NCI-H345 (cell line): ENCODE data around the gene ARAP2.

Source experiments
- DNase-seq: peaks from one replicate; lab custom pipeline; 2025; lab: John Stamatoyannopoulos, UW

ARAP2 gene

DNA sequence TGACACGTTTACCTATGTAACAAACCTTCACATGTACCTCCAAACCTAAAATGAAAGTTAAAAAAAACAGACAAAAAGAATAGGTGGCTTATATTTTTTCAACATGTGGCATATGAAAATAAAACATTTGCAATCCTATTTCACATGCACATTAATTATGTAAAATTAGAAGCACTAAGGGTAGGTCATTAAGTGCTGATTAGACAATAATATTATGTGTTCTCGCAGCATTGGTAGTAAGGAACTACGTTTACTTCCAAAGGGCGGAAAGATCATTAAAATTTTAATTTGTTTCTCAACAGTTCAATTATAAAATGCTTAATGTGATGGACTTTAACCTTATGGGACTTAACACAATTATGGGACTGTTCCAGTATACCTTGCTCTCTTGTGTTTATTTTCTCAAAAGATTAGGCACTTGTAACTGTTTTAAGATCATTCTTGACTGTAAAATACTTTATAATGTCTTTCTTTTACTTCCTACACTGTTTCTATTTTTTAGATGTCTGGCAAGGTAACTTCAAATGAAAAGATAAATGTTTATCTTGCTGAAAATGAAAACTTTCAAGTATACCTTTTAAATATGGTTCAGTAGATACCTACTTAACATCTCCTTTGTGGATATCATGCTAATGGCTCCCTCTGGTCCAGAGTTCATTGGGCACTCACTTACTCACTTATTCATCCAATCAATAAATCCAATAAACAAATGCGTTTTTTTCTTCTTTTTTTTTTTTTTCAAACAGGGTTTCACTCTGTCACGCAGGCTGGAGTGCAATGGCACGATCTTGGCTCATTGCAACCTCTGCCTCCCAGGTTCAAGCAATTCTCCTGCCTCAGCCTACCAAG is 202.0 kb downstream of the ARAP2 start:
- DNase-seq: no peak

DNA sequence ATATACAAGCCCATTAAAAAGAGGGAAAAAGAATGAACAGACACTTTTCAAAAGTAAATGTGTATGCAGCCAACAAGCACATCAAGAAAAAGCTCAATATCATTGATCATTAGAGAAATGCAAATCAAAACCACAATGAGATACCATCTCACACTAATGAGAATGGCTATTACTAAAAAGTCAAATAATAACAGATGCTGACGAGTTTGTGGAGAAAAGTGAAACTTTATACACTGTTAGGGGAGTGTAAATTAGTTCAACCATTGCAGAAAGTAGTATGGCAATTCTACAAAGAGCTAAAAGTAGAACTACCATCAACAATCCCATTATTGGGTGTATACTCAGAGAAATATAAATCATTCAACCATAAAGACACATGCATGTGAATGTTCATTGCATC is 203.0 kb downstream of the ARAP2 start:
- no peak for DNase-seq

DNA sequence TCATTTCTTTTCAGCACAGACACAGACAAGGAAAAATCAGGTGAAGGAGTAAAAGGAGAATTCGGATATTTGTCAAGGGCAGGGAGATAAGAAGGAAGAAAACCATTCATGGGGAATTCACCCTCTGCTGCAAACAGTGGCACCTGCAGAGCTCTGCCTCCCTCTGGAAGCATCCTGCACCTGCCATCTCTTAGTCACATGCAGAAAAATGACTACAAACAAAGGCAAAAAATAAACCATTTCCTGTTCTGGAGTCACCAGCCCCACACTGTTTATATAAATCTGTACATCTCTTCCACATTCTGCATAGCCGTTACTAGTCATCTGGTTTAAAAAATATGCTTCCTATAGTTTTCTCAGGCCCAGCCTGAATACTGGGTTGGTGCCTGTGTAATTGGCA is 205.3 kb downstream of the ARAP2 start:
- DNase-seq: no peak

DNA sequence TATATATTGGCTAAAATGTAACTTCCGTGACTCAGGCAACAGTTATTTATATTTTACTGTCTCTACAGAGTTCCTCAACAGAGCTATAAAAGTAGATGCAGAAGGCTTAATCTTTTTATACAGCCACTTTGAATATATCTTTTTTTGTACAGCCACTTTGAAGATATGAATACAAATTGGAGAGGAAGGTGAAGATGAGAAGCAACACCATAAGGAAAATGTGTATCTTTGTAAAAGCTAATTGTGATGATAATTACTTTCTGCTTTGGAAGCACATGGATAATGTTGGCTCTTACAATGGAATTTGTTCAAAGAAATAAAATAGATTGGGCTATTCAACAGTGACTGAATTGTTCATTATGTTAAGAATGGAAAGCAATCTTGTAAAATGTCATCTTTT is 205.8 kb downstream of the ARAP2 start:
- no peak for DNase-seq

DNA sequence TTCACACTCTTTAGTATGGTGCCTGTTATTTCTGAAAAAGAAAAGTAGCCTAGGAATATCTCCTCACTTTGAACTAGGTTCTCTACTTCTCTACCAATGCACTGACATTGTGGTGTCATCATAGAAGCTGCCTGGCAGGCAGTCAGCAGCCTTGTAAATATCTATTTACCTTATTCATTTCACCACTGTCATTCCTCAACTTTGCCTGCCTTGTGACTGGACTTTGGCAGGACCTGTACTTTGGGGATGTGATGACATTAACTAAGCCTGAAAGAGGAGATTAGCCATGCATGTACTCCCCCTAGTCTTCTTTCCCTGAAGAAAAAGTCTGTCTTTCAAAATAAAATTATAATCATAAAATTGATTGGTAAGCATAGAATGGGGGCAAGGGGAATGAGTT is 207.2 kb downstream of the ARAP2 start:
- no peak for DNase-seq

DNA sequence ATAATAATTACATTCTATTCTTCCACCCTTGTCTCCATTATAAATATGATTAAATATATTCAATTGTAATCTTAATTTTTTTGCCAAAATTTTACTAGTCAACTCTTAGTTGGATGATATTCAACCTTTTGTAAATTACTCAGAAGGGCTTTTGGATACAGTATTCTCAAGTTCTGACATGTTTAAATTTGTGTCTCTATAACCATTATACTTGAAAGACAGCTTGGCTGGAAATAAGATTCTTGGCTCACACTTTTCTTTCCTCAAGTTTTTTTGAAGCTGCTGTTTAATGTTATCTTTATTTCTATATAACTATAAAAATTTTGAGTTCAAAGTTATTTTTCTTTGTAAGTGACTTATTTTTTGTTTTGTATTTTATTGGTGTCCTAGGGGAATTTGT is 214.4 kb downstream of the ARAP2 start:
- no peak for DNase-seq

DNA sequence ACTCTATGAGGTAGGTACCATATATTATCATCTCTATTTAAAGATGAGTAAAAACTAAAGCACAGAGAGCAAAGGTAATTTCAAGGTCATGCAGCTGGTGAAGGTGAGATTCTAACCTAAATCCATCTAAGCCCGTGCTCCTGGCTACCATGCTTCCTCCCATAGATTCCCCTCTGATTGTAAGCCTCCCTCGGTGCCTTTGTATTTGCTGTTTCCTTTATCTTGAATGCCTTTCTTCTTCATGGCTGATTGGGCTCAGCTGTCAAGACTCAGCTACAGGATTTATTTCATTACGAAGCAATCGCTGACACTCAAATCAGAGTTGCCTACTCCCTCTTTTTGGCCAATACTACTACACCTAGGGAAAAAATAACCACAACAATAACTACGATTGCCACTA is 217.1 kb downstream of the ARAP2 start:
- DNase-seq: no peak

DNA sequence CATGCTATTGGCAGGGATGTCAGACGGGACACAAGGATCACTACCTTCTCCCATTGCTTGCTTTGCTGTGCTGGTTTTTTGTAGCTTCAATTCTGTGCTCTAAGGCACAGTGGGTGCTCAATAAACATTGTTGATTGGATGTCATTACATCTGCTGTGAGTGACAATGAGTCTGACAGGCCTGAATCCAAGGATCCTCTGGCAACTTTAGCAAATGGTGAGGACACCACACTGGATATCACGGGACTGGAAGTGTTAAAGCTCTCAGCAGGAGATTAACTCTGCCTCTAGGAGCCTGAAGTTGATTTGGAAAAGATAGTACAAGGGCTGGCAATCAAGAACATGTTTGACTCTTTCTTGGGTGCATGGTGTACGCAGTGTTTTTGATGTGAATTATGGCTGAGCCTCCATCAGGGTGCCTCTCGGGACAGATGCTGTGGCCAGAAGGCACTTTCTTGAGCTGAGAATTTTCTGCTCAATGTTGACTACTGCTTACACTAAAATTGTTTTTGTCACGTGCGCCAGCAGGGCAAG is 217.9 kb downstream of the ARAP2 start:
- no peak for DNase-seq

DNA sequence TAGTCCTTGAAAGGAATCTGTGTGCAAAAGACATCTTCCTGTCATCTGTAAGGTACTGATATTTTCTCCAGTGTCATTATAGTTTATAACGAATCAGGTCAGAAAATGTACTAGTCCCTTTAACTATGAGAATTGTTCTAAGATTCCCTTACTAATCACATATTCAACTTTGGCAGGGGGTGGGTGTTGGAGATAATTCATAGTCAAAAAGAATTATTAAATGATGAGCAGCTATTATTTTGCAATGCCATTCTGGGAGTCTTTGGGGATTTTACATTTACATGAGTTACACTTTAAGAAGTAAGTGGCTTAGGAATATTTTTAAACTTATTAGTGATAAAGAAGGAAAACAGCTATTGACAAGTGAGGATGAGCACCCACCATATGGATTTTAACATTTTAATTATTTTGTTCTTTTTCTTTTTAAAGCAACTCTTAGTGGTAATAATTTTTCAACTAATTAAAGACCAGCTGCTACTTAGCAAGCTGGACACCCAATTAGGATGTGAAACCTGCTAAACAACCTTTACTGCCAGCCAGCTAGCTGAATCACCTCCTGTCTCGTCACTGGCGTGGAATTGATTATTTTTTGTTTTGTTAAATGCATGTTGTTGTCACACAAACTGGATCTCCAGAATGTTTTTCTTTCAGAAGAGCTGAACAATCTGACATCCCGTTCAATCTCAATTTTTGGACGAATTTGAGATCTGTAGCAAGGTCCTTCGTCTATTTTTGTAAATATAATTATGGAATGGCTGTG is 219.2 kb downstream of the ARAP2 start:
- no peak for DNase-seq

DNA sequence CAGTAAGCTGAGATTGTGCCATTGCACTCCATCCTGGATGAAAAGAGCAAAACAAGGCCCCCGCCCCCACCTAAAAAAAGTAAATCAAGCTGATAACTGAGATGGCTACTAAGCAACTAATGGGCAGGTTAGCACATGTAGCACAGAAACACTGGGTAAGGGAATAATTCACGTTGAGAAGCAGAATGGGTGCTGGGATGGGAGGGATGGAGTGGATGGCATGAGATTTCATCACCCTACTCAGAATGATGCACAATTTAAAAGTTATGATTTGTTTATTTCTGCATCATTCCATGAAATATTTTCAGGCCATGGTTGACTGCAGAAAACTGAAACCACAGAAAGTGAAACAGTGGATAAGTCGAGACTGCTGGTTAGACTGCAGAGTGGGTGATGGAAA is 224.0 kb downstream of the ARAP2 start:
- no peak for DNase-seq
